Measurements from ENCODE around the gene SMIM8. TPM values are rescaled to one million over a fixed set of nuclear protein-coding genes. Genes with fewer than 3 reads are reported as not detected.
"Not testable (repeated sequence)": the region's sequence is repeated elsewhere in the genome, so short reads cannot be mapped to it uniquely, and the experiment has no call there.

SMIM8 gene
- total and polyA plus RNA-seq, 2 of the 4 experiments (the other 2 are of a cell fraction): 2.7 to 3.6 TPM

- H3K4ac ChIP-seq (ENCODE audit: low read depth, low read length): no peak overlapping the region
- H3K14ac ChIP-seq (replicated peaks; ENCODE audit: low read depth, low read length): no peak overlapping the region
- no TSS peak for BruUV-seq (replicated peaks)
- WGBS, 2 experiments (ENCODE audit: extremely low coverage in 2 of 2, insufficient read length in 1 of 2): no CpG with 5 or more reads among the region's 1 CpG
- H3K4me3 ChIP-seq (ENCODE audit: insufficient read depth, low read depth, low read length): no peak overlapping the region
- no peak overlapping the region for H2AK9ac ChIP-seq (replicated peaks; ENCODE audit: low read depth, low read length, poor library complexity)
- no peak overlapping the region for H2AK5ac ChIP-seq (ENCODE audit: low read depth, low read length)
- H4K91ac ChIP-seq (ENCODE audit: insufficient read depth, low read depth, low read length): no peak overlapping the region
- no peak overlapping the region for H3K23ac ChIP-seq (ENCODE audit: low read depth, low read length)
- POLR2A ChIA-PET (ENCODE audit: unreplicated experiment): no interaction called here
- CTCF ChIA-PET: no interaction called here
- TF ChIP-seq CEBPB (IDR thresholded peaks at IDR 0.05; ENCODE audit: low read depth, low read length): peak; percentile 46; the same call in 1 of the 2 replicates
- TF ChIP-seq ELK1 (IDR thresholded peaks at IDR 0.05; ENCODE audit: borderline replicate concordance, low read depth, low read length): no peak
- no peaks in the 10 kb centered on the region for H3K36me3 ChIP-seq (ENCODE audit: control insufficient read depth, insufficient read depth, low read length)
- no peaks in the 10 kb centered on the region for H3K4me1 ChIP-seq (ENCODE audit: control insufficient read depth, insufficient read depth, low read length)
- no peak overlapping the region for H3K27ac ChIP-seq (ENCODE audit: insufficient read depth, low read length)
- H2AFZ ChIP-seq (replicated peaks; ENCODE audit: low read length, poor library complexity): no peak overlapping the region
- DNase-seq (peak; percentile 45), ATAC-seq (ENCODE audit: low read depth) (peak; percentile 48)
- H3K18ac ChIP-seq (ENCODE audit: low read depth, low read length): no peak overlapping the region
- peaks cover 10% of the 10 kb centered on the region for H3K27me3 ChIP-seq (ENCODE audit: control insufficient read depth, insufficient read depth, low read length)
- no peak overlapping the region for H3K4me2 ChIP-seq (ENCODE audit: low read depth, low read length)
- no peak overlapping the region for H4K8ac ChIP-seq (ENCODE audit: low read depth in 2 of 2, low read length in 2 of 2)
- dilution Hi-C loops (cut with HindIII; ENCODE audit: low sequenced_read_pairs, unreplicated experiment): no loop called here
- intact Hi-C loops (cut with micrococcal nuclease): no loop called here
- no peak overlapping the region for H4K5ac ChIP-seq (ENCODE audit: low read depth, low read length)
- no peaks in the 10 kb centered on the region for H3K9me1 ChIP-seq (ENCODE audit: insufficient read depth, low read length)
- no peak overlapping the region for H2BK5ac ChIP-seq (ENCODE audit: low read depth, low read length, poor library complexity, severe bottlenecking)
- no peaks in the 10 kb centered on the region for H3K79me1 ChIP-seq (ENCODE audit: low read depth in 1 of 2, low read length in 2 of 2)
- no peaks in the 10 kb centered on the region for H3K9me3 ChIP-seq (ENCODE audit: control insufficient read depth, insufficient read depth, low read length)
- in situ Hi-C loops (cut with MboI; ENCODE audit: low sequenced_read_pairs): no loop called here
- H3K56ac ChIP-seq (ENCODE audit: extremely low read depth, insufficient read depth, low read length): no peak overlapping the region
- H4K20me1 ChIP-seq (ENCODE audit: insufficient read depth, low read length): no peaks in the 10 kb centered on the region
- H2BK20ac ChIP-seq (ENCODE audit: low read depth, low read length): no peak overlapping the region
- H3K9ac ChIP-seq (ENCODE audit: low read depth, low read length): no peak overlapping the region
- H2BK15ac ChIP-seq (ENCODE audit: low read depth, low read length): no peak overlapping the region
- H2BK120ac ChIP-seq (ENCODE audit: low read depth, low read length): no peak overlapping the region
Observed at GRCh38 chr6:87297119-87297518, 25.3 kb upstream of the SMIM8 start.

- BruUV-seq (replicated peaks); CTCF ChIA-PET: not testable (repeated sequence)
Observed at GRCh38 chr6:87301277-87301676, 21.1 kb upstream of the SMIM8 start.

More at GRCh38 chr6:87301277-87301676, 21.1 kb upstream of the SMIM8 start:
- H3K9me1 ChIP-seq (ENCODE audit: insufficient read depth, low read length); H3K9me3 ChIP-seq (ENCODE audit: control insufficient read depth, insufficient read depth, low read length); H2AK9ac ChIP-seq (replicated peaks; ENCODE audit: low read depth, low read length, poor library complexity); H2BK15ac ChIP-seq (ENCODE audit: low read depth, low read length); H4K91ac ChIP-seq (ENCODE audit: insufficient read depth, low read depth, low read length); in situ Hi-C loops (cut with MboI; ENCODE audit: low sequenced_read_pairs); H4K5ac ChIP-seq (ENCODE audit: low read depth, low read length); H2BK120ac ChIP-seq (ENCODE audit: low read depth, low read length); H3K18ac ChIP-seq (ENCODE audit: low read depth, low read length); H3K4me1 ChIP-seq (ENCODE audit: control insufficient read depth, insufficient read depth, low read length); H3K27ac ChIP-seq (ENCODE audit: insufficient read depth, low read length); H3K56ac ChIP-seq (ENCODE audit: extremely low read depth, insufficient read depth, low read length); H3K79me1 ChIP-seq (ENCODE audit: low read depth in 1 of 2, low read length in 2 of 2); H3K4me3 ChIP-seq (ENCODE audit: insufficient read depth, low read depth, low read length); H4K20me1 ChIP-seq (ENCODE audit: insufficient read depth, low read length); H2BK5ac ChIP-seq (ENCODE audit: low read depth, low read length, poor library complexity, severe bottlenecking); intact Hi-C loops (cut with micrococcal nuclease); H4K8ac ChIP-seq (ENCODE audit: low read depth in 2 of 2, low read length in 2 of 2); dilution Hi-C loops (cut with HindIII; ENCODE audit: low sequenced_read_pairs, unreplicated experiment); H2AFZ ChIP-seq (replicated peaks; ENCODE audit: low read length, poor library complexity); POLR2A ChIA-PET (ENCODE audit: unreplicated experiment); DNase-seq; H3K27me3 ChIP-seq (ENCODE audit: control insufficient read depth, insufficient read depth, low read length); H3K4me2 ChIP-seq (ENCODE audit: low read depth, low read length); H3K23ac ChIP-seq (ENCODE audit: low read depth, low read length); H3K4ac ChIP-seq (ENCODE audit: low read depth, low read length); H2AK5ac ChIP-seq (ENCODE audit: low read depth, low read length); H3K9ac ChIP-seq (ENCODE audit: low read depth, low read length); ATAC-seq (ENCODE audit: low read depth); H2BK20ac ChIP-seq (ENCODE audit: low read depth, low read length); H3K14ac ChIP-seq (replicated peaks; ENCODE audit: low read depth, low read length); H3K36me3 ChIP-seq (ENCODE audit: control insufficient read depth, insufficient read depth, low read length): not testable (repeated sequence)
- WGBS, 2 experiments (ENCODE audit: extremely low coverage in 2 of 2, insufficient read length in 1 of 2): no CpG with 5 or more reads among the region's 9 CpGs

Measured in IMR-90 (cell line).